OCI-LY1 (cell line): Measurements from ENCODE around the gene CARD14.
A peak's percentile ranks its signal among the peaks of the same experiment; 100 is the strongest.
"Not testable (repeated sequence)": the region's sequence is repeated elsewhere in the genome, so short reads cannot be mapped to it uniquely, and the experiment has no call there.

Source experiments
- H2AFZ ChIP-seq: fragments of 200-600 bp; sonication (generic), shearing (Covaris generic); 2 replicates; pipeline ENCODE4 v1.6.0; 2014; ENCODE audit warnings: antibody characterized with exemption, mild to moderate bottlenecking, low read length
- H3F3A ChIP-seq: fragments of 200-600 bp; sonication (generic), shearing (Covaris generic); 2 replicates; pipeline ENCODE4 v1.6.0; 2014; ENCODE audit warnings: mild to moderate bottlenecking, antibody characterized with exemption, low read length, moderate library complexity; ENCODE audit not compliant: insufficient read depth
- H3K27ac ChIP-seq: fragments of 200-600 bp; sonication (generic); 2 replicates; pipeline ENCODE4 v1.5.1; 2014; ENCODE audit warnings: low read length, mixed run types, mild to moderate bottlenecking, low read depth; ENCODE audit not compliant: poor library complexity, severe bottlenecking
- H3K27me3 ChIP-seq: fragments of 200-600 bp; sonication (generic); 2 replicates; pipeline ENCODE4 v1.6.0; 2014; ENCODE audit warnings: antibody characterized with exemption, mild to moderate bottlenecking, low read length, moderate library complexity; ENCODE audit not compliant: insufficient read depth
- H3K36me3 ChIP-seq: fragments of 200-600 bp; sonication (generic); 2 replicates; pipeline ENCODE4 v1.6.1; 2014; ENCODE audit warnings: mild to moderate bottlenecking, antibody characterized with exemption, low read length, moderate library complexity, mixed read lengths; ENCODE audit not compliant: insufficient read depth
- H3K4me1 ChIP-seq: fragments of 200-600 bp; sonication (generic); 2 replicates; pipeline ENCODE4 v1.5.1; 2014; ENCODE audit warnings: mild to moderate bottlenecking, low read length, moderate library complexity; ENCODE audit not compliant: insufficient read depth, severe bottlenecking
- H3K4me2 ChIP-seq: fragments of 200-600 bp; sonication (generic), shearing (Covaris generic); 2 replicates; pipeline ENCODE4 v1.6.1; 2014; ENCODE audit warnings: low read length
- H3K4me3 ChIP-seq: fragments of 200-600 bp; sonication (generic); 2 replicates; pipeline ENCODE4 v1.5.1; 2014; ENCODE audit warnings: low read length, low read depth, mild to moderate bottlenecking, mixed read lengths; ENCODE audit not compliant: poor library complexity, severe bottlenecking
- H3K79me2 ChIP-seq: fragments of 200-600 bp; shearing (Covaris generic); 2 replicates; pipeline ENCODE4 v1.6.1; 2016; ENCODE audit warnings: mixed run types, low read length, mixed read lengths; ENCODE audit not compliant: insufficient read depth
- H3K9ac ChIP-seq: fragments of 200-600 bp; sonication (generic), shearing (Covaris generic); 2 replicates; pipeline ENCODE4 v1.6.1; 2014; ENCODE audit warnings: mild to moderate bottlenecking, low read length, mixed read lengths
- H3K9me2 ChIP-seq: fragments of 200-600 bp; sonication (generic), shearing (Covaris generic); 2 replicates; pipeline ENCODE4 v1.6.1; 2014; ENCODE audit warnings: low read depth, mild to moderate bottlenecking, low read length, mixed read lengths
- H3K9me3 ChIP-seq: fragments of 200-600 bp; shearing (Covaris generic); 2 replicates; pipeline ENCODE4 v1.6.1; 2014; ENCODE audit warnings: low read length, mixed read lengths
- H4K20me1 ChIP-seq: fragments of 200-600 bp; sonication (generic), shearing (Covaris generic); 2 replicates; pipeline ENCODE4 v1.6.0; 2016; ENCODE audit warnings: mild to moderate bottlenecking, low read length; ENCODE audit not compliant: insufficient read depth
- EZH2 ChIP-seq: fragments of 200-600 bp; sonication (generic), shearing (Covaris generic); IDR thresholded peaks from 2 replicates; pipeline ENCODE4 v1.8.0; 2017; ENCODE audit warnings: borderline replicate concordance, mixed run types, mild to moderate bottlenecking, antibody characterized with exemption, low read length, moderate library complexity, mixed read lengths
- TF ChIP-seq, protein P1 (sequence below): fragments of 200-600 bp; sonication (generic), shearing (Covaris generic); IDR thresholded peaks from 2 replicates; pipeline ENCODE4 v1.5.1; 2017; ENCODE audit warnings: mild to moderate bottlenecking, antibody characterized with exemption, low read length, moderate library complexity, mixed read lengths

The CARD14 gene

DNA sequence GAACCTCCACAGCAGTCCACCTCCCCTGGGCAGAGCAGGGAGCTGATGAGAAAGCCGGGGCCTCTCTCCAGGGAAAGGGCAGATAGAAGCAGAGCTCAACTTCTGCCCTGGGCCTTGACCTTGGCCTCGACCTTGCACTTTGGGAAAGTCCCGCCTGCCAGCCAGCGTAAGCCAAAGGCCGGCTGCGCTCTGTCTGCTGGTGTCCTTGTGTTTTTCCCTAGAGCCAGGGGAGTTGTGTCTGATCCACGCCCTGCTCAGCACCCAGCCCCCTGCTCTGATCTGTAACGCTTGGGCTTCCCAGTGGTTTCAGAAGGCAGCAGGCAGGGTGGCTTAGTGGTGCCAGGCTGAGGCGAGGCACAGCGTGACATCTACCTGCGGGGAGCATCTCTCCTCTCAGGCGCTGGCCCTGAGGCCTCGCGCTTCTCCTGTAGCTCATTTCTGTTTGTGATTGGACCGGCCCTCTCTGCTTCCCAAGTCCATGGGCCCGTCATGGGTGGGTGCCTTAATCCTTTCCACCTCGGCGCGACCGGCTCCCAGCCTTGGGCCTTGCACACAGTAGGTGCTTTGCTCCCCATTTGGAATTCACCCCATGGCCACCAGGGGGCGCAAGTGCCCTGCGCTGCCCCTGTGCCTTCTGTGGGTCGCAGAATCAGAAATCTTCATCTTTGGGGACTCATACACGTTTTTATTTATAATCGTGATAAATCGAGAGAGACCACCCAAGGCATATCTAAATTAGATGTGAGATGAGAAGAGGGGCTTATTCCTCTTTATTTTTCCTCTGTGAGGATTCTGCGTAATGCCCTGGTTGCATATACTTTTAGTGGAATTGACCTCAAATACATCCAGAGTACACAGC lies 26.1 kb downstream of the CARD14 start:
- no peak overlapping the region for H2AFZ ChIP-seq

DNA sequence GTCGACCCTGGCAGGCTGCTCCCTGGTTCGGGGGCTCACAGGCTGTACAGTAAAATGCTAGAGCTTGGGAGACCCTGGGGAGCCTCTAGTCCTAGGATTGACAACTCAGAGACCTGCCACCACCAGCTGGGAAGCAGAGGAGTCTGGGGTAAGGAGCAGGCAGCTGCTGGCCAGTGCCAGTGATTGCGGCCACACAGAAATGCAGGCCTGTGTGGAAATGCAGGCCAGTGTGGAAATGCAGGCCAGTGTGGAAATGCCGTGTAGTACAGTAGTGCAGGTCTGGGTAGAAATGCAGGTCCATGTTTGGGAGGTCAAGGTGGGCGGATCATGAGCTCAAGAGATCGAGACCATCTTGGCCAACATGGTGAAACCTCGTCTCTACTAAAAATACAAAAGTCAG lies 26.8 kb downstream of the CARD14 start:
- no peaks in the 10 kb centered on the region for H4K20me1 ChIP-seq
- H3K4me1 ChIP-seq = no peaks in the 10 kb centered on the region
- no peak overlapping the region for H3K27ac ChIP-seq
- no peaks in the 10 kb centered on the region for H3K36me3 ChIP-seq
- H3K4me2 ChIP-seq = no peak overlapping the region
- H2AFZ ChIP-seq = no peak overlapping the region
- H3K27me3 ChIP-seq = peaks cover 24% of the 10 kb centered on the region; the same call in 1 of the 2 replicates
- TF ChIP-seq EZH2 = no peak
- TF ChIP-seq, protein P1, sequence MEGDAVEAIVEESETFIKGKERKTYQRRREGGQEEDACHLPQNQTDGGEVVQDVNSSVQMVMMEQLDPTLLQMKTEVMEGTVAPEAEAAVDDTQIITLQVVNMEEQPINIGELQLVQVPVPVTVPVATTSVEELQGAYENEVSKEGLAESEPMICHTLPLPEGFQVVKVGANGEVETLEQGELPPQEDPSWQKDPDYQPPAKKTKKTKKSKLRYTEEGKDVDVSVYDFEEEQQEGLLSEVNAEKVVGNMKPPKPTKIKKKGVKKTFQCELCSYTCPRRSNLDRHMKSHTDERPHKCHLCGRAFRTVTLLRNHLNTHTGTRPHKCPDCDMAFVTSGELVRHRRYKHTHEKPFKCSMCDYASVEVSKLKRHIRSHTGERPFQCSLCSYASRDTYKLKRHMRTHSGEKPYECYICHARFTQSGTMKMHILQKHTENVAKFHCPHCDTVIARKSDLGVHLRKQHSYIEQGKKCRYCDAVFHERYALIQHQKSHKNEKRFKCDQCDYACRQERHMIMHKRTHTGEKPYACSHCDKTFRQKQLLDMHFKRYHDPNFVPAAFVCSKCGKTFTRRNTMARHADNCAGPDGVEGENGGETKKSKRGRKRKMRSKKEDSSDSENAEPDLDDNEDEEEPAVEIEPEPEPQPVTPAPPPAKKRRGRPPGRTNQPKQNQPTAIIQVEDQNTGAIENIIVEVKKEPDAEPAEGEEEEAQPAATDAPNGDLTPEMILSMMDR = no peak
- H3F3A ChIP-seq = no peaks in the 10 kb centered on the region
- H3K9me3 ChIP-seq = no peaks in the 10 kb centered on the region
- no peaks in the 10 kb centered on the region for H3K9me2 ChIP-seq
- H3K4me3 ChIP-seq = no peak overlapping the region
- no peak overlapping the region for H3K9ac ChIP-seq
- H3K79me2 ChIP-seq = no peaks in the 10 kb centered on the region

More for the DNA sequence above, 26.1 kb downstream of the CARD14 start:
- Histone ChIP-seq H3K4me1 (no peaks in the 10 kb centered on the region), H4K20me1 (no peaks in the 10 kb centered on the region), H3K4me3 (no peak overlapping the region), H3K9me2 (no peaks in the 10 kb centered on the region), H3K9ac (no peak overlapping the region), H3K4me2 (no peak overlapping the region), H3F3A (no peaks in the 10 kb centered on the region), H3K36me3 (no peaks in the 10 kb centered on the region), H3K9me3 (no peaks in the 10 kb centered on the region), H3K27ac (no peak overlapping the region), H3K27me3 (peaks cover 19% of the 10 kb centered on the region; the same call in 1 of the 2 replicates), H3K79me2 (no peaks in the 10 kb centered on the region)
- TF ChIP-seq, protein P1 = peak; percentile 98
- TF ChIP-seq EZH2 = no peak

DNA sequence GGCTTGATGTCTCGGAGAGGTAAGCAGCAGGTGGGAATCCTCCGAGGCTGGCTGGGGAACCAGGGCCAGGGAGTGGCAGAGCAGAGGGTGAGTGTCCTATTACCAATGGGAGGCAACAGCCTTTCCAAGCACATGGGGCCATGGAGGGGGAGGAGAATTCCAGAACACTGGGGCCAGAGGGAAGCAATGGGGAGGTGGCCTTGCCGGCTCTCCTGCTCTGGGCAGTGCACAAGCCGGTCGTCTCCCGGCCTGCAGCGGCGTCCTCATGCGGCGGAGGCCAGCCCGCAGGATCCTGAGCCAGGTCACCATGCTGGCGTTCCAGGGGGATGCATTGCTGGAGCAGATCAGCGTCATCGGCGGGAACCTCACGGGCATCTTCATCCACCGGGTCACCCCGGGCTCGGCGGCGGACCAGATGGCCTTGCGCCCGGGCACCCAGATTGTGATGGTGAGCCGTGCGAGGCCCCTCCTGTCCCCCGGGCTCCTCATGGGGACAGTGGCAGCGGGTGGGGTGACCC lies 28.4 kb downstream of the CARD14 start:
- H3K4me3 ChIP-seq = no peak overlapping the region
- H3K4me2 ChIP-seq = no peak overlapping the region
- H3K36me3 ChIP-seq = no peaks in the 10 kb centered on the region
- TF ChIP-seq, protein P1 = no peak
- no peak for TF ChIP-seq EZH2
- no peaks in the 10 kb centered on the region for H3F3A ChIP-seq
- no peak overlapping the region for H2AFZ ChIP-seq
- no peak overlapping the region for H3K27ac ChIP-seq
- no peaks in the 10 kb centered on the region for H4K20me1 ChIP-seq
- H3K9ac ChIP-seq = no peak overlapping the region
- H3K27me3 ChIP-seq = peaks cover 24% of the 10 kb centered on the region; the same call in 1 of the 2 replicates
- H3K4me1 ChIP-seq = no peaks in the 10 kb centered on the region
- H3K9me3 ChIP-seq = no peaks in the 10 kb centered on the region
- no peaks in the 10 kb centered on the region for H3K79me2 ChIP-seq
- H3K9me2 ChIP-seq = no peaks in the 10 kb centered on the region

DNA sequence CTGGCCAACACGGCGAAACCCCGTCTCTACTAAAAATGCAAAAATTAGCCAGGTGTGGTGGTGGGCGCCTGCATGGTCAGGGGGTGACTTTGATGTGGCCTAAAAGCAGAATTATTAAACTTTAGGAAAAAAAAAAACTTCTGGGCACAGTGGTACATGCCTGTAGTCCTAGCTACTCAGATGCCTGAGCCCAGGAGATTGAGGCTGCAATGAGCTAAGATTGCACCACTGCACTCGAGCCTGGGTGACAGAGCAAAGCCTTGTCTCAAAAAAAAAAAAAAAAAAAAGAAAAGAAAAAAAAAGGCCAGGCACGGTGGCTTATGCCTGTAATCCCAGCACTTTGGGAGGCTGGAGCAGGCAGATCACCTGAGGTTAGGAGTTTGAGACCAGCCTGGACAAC lies 29.5 kb downstream of the CARD14 start:
- not testable (repeated sequence) for H3K27ac ChIP-seq, H3K9me3 ChIP-seq, H3K36me3 ChIP-seq, H2AFZ ChIP-seq, H3K4me1 ChIP-seq, H3K9me2 ChIP-seq, H4K20me1 ChIP-seq, H3K9ac ChIP-seq, H3K79me2 ChIP-seq, H3K4me3 ChIP-seq, H3K4me2 ChIP-seq, H3F3A ChIP-seq
- H3K27me3 ChIP-seq = peaks cover 19% of the 10 kb centered on the region; the same call in 1 of the 2 replicates
